Small intestine (tissue), 7 donors: ENCODE data around the gene TMEFF2. TPM values are rescaled to one million over a fixed set of nuclear protein-coding genes. Genes with fewer than 3 reads are reported as not detected.
A peak's percentile ranks its signal among the peaks of the same experiment; 100 is the strongest.

Experiments used
- DNase-seq, 2 donors: peaks; one replicate each; pipeline versions ENCODE4 v3.0.0 to v3.0.0-alpha.2; 2013
- FAIRE-seq: peaks from 2 replicates; lab custom pipeline; 2012; peaks lifted over from hg19 to GRCh38; lab: Jason Lieb, UNC
- H3K27ac ChIP-seq, 3 donors: one replicate each; pipeline ENCODE4 v1.5.1; 2013; ENCODE audit warnings: low read length in 2 of 3, mild to moderate bottlenecking in 2 of 3, control low read depth in 1 of 3, inconsistent platforms in 1 of 3, low read depth in 1 of 3, moderate library complexity in 1 of 3
- H3K27me3 ChIP-seq, 3 donors: one replicate each; pipeline ENCODE4 v1.6.1; 2013; ENCODE audit warnings: low read length in 3 of 3, inconsistent platforms in 1 of 3; ENCODE audit not compliant: control insufficient read depth in 3 of 3, insufficient read depth in 3 of 3
- H3K36me3 ChIP-seq, 3 donors: one replicate each; pipeline ENCODE4 v1.6.1; 2013; ENCODE audit warnings: low read length in 3 of 3, inconsistent platforms in 1 of 3, low read depth in 1 of 3, mild to moderate bottlenecking in 1 of 3, moderate library complexity in 1 of 3; ENCODE audit not compliant: control insufficient read depth in 3 of 3, insufficient read depth in 2 of 3
- H3K4me1 ChIP-seq, 3 donors: one replicate each; pipeline ENCODE4 v1.6.1; 2013; ENCODE audit warnings: low read length in 2 of 3, inconsistent platforms in 1 of 3, low read depth in 1 of 3, mild to moderate bottlenecking in 1 of 3, moderate library complexity in 1 of 3; ENCODE audit not compliant: control insufficient read depth in 3 of 3, insufficient read depth in 2 of 3
- H3K4me3 ChIP-seq, 3 donors: one replicate each; pipeline ENCODE4 v1.5.1; 2013; ENCODE audit warnings: low read length in 3 of 3, control low read depth in 1 of 3, inconsistent platforms in 1 of 3, low read depth in 1 of 3, mild to moderate bottlenecking in 1 of 3, moderate library complexity in 1 of 3
- H3K9me3 ChIP-seq, 2 donors: one replicate each; pipeline ENCODE4 v1.6.1; 2013; ENCODE audit warnings: low read depth in 1 of 2, low read length in 1 of 2; ENCODE audit not compliant: control insufficient read depth in 2 of 2, insufficient read depth in 1 of 2
- WGBS, 3 donors: extraction: QIAGEN DNeasy Blood & Tissue Kit; methylation state at CpG; one replicate each; pipeline ENCODE4 v1.1.7; 2013; 5-methylcytosine and 5-hydroxymethylcytosine counted together
- polyA plus RNA-seq, 4 donors: library from polyadenylated mRNA; stranded (reverse) in 3 of 4; unstranded in 1 of 4; fragments of 200-250 nt in 3 of 4; fragments of 120-200 nt in 1 of 4; gene quantifications; one replicate each; pipeline versions ENCODE4 v1.2.1 to v1.2.3, GENCODE V29; 2013
- donor health status: healthy with polysubstance abuse.
- donor health status: control.
- donor health status: control.
- donor health status: Bipolar disorder and iron deficiency.
- donor health status: healthy.

Gene TMEFF2
- polyA plus RNA-seq, 4 donors: 0.34 to 2.0 TPM; not detected in 2

DNA sequence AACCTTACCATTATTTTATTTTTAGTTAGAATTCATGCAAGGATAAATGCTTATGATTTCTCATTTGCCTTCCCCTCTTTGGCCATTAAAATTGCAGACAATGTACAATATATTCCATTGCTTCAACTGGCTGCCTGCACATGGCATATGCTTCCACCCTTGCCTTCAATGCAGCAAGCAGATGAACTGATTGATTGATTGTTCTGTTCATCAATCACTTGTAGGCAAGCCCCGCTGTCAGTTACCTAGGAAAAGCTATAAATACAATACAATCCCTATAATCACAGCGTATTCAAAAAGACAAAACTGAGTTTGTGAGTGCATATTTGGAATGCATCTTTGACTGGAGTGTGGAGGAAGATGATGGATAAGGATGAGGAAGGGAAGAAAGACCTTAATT lies 274.2 kb downstream of the TMEFF2 start:
- 87 to 97% (median 94%) methylated on average over 2 of the region's 2 CpGs for WGBS, 3 donors
- H3K4me3 ChIP-seq: no peak overlapping the region
- H3K27me3 ChIP-seq: no peaks in the 10 kb centered on the region
- no peaks in the 10 kb centered on the region for H3K4me1 ChIP-seq
- no peak overlapping the region for H3K27ac ChIP-seq
- DNase-seq (no peak), FAIRE-seq (no peak)
- H3K36me3 ChIP-seq: no peaks in the 10 kb centered on the region
- no peaks in the 10 kb centered on the region for H3K9me3 ChIP-seq

DNA sequence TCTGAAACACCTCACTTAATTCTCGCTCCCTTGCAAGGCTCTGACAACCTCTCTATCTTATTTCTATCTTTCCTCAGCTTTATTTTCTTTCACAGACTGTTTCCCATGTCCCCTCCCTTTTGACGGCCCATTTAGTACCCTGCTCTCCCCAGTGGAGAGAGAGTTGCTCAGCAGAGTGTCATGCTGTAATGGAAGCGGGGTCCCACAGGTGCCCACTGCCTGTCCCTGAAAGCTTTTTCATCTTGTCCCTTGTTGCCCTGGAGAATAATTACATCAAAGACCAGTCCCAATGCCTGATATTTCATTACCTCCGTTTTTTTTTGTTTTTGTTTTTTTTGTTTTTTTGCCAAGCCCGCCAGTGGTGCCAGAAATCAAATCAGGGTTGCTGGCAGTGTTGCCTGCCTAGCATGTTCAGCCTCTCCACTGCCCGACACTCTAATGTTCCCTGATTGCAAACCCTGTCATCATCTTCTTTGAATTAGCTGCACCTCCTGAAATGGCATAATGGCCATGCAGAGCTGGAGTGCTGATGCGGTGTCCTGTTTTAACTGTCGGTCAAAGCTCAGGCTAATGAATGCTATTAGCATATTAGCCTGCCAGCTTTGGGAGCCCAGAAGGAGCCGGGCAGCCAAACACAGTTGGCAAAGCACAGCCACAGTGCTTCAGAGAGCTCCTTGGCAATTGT lies 276.6 kb downstream of the TMEFF2 start:
- Histone ChIP-seq H3K27me3 (no peaks in the 10 kb centered on the region), H3K9me3 (no peaks in the 10 kb centered on the region), H3K27ac (no peak overlapping the region), H3K36me3 (no peaks in the 10 kb centered on the region), H3K4me1 (no peaks in the 10 kb centered on the region), H3K4me3 (no peak overlapping the region)
- DNase-seq (no peak), FAIRE-seq (no peak)
- WGBS, 3 donors: 81% methylated on average over 9 of the region's 9 CpGs

DNA sequence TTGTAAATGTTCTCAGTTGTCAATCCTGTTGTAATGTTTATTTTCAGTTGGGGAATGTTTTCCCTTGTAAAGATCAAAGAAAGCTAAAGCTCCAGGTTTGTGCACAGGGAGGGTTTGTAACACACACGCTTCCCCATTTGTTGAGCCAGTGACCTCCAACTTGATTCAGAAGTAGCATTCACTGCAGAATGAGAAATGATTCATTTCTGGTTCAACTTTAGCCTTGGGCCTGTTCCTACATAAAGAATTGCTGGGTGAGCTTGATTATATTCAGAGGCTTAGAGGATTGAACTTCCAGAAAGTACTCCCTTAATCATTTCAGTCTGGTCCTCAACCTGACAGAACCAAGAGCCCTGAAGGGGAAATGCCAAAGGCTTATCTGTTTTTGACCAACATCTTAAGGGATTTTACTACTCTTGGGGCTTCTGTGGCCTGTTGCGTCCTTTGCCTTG lies 277.3 kb downstream of the TMEFF2 start:
- no peaks in the 10 kb centered on the region for H3K4me1 ChIP-seq
- FAIRE-seq: no peak
- no peaks in the 10 kb centered on the region for H3K9me3 ChIP-seq
- 87 to 100% (median 88%) methylated on average over 2 of the region's 2 CpGs for WGBS, 3 donors
- H3K4me3 ChIP-seq: no peak overlapping the region
- peaks cover 0 to 1% (median 0%) of the 10 kb centered on the region in 3 donors for H3K27me3 ChIP-seq
- H3K36me3 ChIP-seq: no peaks in the 10 kb centered on the region
- no peak for DNase-seq
- H3K27ac ChIP-seq: no peak overlapping the region

DNA sequence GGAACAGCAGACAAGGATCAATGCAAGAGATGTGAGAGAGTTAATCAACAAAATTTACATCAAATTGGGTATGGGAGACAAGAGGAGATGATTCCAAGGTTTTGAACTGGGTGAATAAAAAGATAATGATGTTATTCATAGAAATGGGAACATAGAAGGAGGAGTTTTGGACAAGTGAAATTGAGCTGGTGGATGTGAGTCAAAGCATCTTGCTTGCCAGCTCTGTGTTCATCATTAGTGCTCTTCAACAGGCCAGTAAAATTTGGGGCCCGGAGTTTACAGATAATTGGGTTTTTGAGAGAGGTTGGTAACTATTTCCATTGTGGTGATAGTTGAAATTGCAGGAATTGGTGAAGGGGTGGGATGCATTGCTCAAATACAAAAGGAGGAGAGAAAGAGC lies 277.9 kb downstream of the TMEFF2 start:
- H3K9me3 ChIP-seq: no peaks in the 10 kb centered on the region
- no peak for FAIRE-seq
- no peaks in the 10 kb centered on the region for H3K36me3 ChIP-seq
- H3K27ac ChIP-seq: no peak overlapping the region
- no peak overlapping the region for H3K4me3 ChIP-seq
- 86 to 97% (median 88%) methylated on average over 1 of the region's 1 CpG for WGBS, 3 donors
- H3K27me3 ChIP-seq: peaks cover 0 to 5% (median 0%) of the 10 kb centered on the region in 3 donors
- no peaks in the 10 kb centered on the region for H3K4me1 ChIP-seq
- no peak for DNase-seq

DNA sequence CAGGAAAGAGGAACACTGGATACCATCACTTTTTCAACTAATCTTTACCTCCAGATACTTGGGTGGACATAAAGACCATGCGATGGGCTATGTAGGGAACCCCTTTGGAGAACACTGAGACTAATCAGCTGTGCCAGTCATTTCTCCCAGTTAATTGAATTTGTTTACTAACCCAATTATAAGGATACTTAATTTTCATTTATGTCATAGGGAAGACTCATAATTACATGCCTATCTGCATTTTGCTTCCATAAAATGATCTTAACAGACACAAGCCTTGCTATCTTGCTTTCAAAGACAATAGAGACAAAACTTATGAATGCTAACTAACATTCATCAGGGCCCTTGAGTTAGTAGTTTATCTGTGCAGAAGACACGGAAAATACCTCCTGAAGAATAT lies 279.0 kb downstream of the TMEFF2 start:
- no peaks in the 10 kb centered on the region for H3K4me1 ChIP-seq
- no peak for DNase-seq
- H3K36me3 ChIP-seq: no peaks in the 10 kb centered on the region
- no peaks in the 10 kb centered on the region for H3K9me3 ChIP-seq
- 91 to 97% (median 92%) methylated on average over 2 of the region's 2 CpGs for WGBS, 3 donors
- no peak overlapping the region for H3K4me3 ChIP-seq
- H3K27me3 ChIP-seq: peaks cover 0 to 5% (median 0%) of the 10 kb centered on the region in 3 donors
- no peak for FAIRE-seq
- no peak overlapping the region for H3K27ac ChIP-seq

DNA sequence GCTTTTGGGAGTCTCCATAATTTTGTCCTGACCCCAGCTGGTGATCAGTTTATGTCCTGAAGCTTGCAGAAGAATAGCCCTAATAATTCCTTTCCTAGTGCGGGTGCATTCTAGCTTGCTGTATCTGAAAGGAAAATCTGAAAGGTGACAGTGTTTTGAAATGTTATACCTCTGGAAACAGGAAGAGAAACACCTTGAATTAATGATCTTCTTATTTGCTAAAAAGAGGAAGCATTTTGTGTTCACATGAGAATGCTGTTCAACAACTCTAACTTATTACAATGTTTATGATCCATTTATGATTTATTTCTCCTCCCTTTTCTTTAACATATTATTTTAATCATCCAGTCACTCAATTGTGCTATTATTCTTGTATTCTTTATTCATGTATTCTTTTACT lies 280.9 kb downstream of the TMEFF2 start:
- Histone ChIP-seq H3K4me3 (no peak overlapping the region), H3K36me3 (no peaks in the 10 kb centered on the region), H3K9me3 (no peaks in the 10 kb centered on the region), H3K4me1 (no peaks in the 10 kb centered on the region), H3K27ac (no peak overlapping the region), H3K27me3 (peaks cover 0 to 5% (median 0%) of the 10 kb centered on the region in 3 donors)
- DNase-seq (no peak), FAIRE-seq (no peak)
- whole genome bisulfite sequencing, 3 donors: 64 to 83% (median 72%) methylated on average over 1 of the region's 1 CpG

DNA sequence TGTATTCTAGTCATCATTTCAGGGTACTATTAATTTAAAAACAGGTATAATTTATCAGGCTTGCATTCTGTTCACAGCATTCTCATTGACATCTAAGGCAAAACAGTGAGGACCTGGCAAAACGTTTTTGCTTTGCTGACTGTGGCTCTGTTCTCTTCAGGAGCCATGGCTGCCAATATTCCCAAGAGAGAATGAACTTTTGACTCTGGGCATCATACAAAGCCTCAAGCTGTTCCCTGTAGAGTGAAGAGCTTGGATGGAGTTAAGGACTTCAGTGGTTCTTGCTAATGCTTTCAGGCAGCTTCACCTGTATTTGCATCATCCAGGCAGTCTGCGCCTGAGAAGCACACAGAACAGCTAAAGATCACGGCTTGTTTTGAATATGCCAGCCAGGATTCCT lies 282.0 kb downstream of the TMEFF2 start:
- WGBS, 3 donors: 63 to 67% (median 65%) methylated on average over 3 of the region's 3 CpGs
- H3K9me3 ChIP-seq: no peaks in the 10 kb centered on the region
- DNase-seq: no peak
- H3K36me3 ChIP-seq: no peaks in the 10 kb centered on the region
- peaks cover 0 to 5% (median 0%) of the 10 kb centered on the region in 3 donors for H3K27me3 ChIP-seq
- no peaks in the 10 kb centered on the region for H3K4me1 ChIP-seq
- no peak for FAIRE-seq
- H3K4me3 ChIP-seq: no peak overlapping the region
- no peak overlapping the region for H3K27ac ChIP-seq

DNA sequence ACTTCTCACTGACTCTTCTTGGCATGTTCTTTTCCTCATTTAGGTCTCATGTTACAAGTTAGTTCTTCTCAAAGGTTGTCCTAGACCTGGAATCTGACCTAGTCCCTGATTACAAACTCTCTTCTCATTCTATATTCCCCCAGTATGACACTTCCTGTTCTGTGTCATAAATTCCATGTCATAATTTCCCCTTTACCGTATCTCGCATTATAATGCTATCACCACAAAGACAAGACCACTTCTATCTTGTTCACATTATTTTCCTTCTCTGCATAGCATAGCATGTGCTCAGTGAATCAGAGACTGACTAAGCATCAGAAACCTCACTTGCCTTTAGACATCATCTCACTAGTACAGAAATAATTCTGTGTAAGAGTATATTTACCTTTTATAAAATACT lies 284.2 kb downstream of the TMEFF2 start:
- no peaks in the 10 kb centered on the region for H3K9me3 ChIP-seq
- H3K36me3 ChIP-seq: no peaks in the 10 kb centered on the region
- WGBS, 3 donors: 40 to 52% (median 43%) methylated on average over 2 of the region's 2 CpGs
- H3K27me3 ChIP-seq: peaks cover 0 to 5% (median 0%) of the 10 kb centered on the region in 3 donors
- DNase-seq (no peak), FAIRE-seq (no peak)
- no peak overlapping the region for H3K27ac ChIP-seq
- H3K4me3 ChIP-seq: no peak overlapping the region
- H3K4me1 ChIP-seq: no peaks in the 10 kb centered on the region

DNA sequence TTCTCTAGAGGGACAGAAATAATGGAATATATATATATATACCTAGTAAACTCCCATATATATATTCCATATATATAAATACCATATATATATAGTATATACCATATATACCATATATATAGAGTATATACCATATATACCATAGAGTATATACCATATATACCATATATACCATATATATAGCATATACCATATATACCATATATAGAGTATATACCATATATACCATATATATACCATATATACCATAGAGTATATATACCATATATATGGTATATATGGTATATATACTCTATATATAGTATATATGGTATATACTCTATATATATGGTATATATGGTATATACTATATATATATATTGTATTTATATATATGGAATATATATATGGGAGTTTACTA lies 285.9 kb downstream of the TMEFF2 start:
- DNase-seq: no peak

More for the DNA sequence above, 285.9 kb downstream of the TMEFF2 start:
- Histone ChIP-seq H3K4me1 (no peaks in the 10 kb centered on the region), H3K4me3 (no peak overlapping the region), H3K36me3 (no peaks in the 10 kb centered on the region), H3K27ac (no peak overlapping the region), H3K9me3 (no peaks in the 10 kb centered on the region), H3K27me3 (peaks cover 0 to 5% (median 0%) of the 10 kb centered on the region in 3 donors)
- peak; percentile 44 for FAIRE-seq
